CD14-positive monocyte (primary cell): ENCODE data around the gene ADAM23. TPM values are rescaled to one million over a fixed set of nuclear protein-coding genes. Genes with fewer than 3 reads are reported as not detected.

ENCODE experiments used
- DNase-seq, 3 donors: peaks; one replicate each; pipeline ENCODE4 v3.0.0-alpha.2; 2011 to 2022
- H2AFZ ChIP-seq: 2 replicates; pipeline ENCODE4 v1.6.0; 2012; ENCODE audit warnings: mild to moderate bottlenecking, low read depth, low read length, inconsistent platforms; ENCODE audit not compliant: insufficient read depth, poor library complexity, severe bottlenecking
- H3K27ac ChIP-seq, 2 donors: 1 replicate in 1 of 2; 2 replicates in 1 of 2; pipeline ENCODE4 v1.5.1; 2012 to 2013; ENCODE audit warnings: low read length in 2 of 2, control low read depth in 1 of 2, inconsistent platforms in 1 of 2, low read depth in 1 of 2, mild to moderate bottlenecking in 1 of 2
- H3K27me3 ChIP-seq, 2 donors: one replicate each; pipeline versions ENCODE4 v1.6.0 to v1.6.1; 2011 to 2013; ENCODE audit warnings: low read length in 2 of 2; ENCODE audit not compliant: control insufficient read depth in 2 of 2, insufficient read depth in 2 of 2
- H3K36me3 ChIP-seq, 2 donors: replicated peaks in 1 of 2; 1 replicate in 1 of 2; 2 replicates in 1 of 2; pipeline versions ENCODE4 v1.5.1 to v1.6.1; 2012 to 2013; ENCODE audit warnings: low read length in 2 of 2, control low read depth in 1 of 2, inconsistent platforms in 1 of 2, mild to moderate bottlenecking in 1 of 2; ENCODE audit not compliant: insufficient read depth in 2 of 2, control insufficient read depth in 1 of 2
- H3K4me1 ChIP-seq, 2 donors: 1 replicate in 1 of 2; 2 replicates in 1 of 2; pipeline versions ENCODE4 v1.5.1 to v1.6.1; 2012 to 2013; ENCODE audit warnings: low read length in 2 of 2, control low read depth in 1 of 2, inconsistent platforms in 1 of 2, mild to moderate bottlenecking in 1 of 2, moderate library complexity in 1 of 2; ENCODE audit not compliant: insufficient read depth in 2 of 2, control insufficient read depth in 1 of 2
- H3K4me2 ChIP-seq: replicated peaks from 2 replicates; pipeline ENCODE3; 2012; ENCODE audit warnings: low read length, moderate library complexity, mild to moderate bottlenecking; ENCODE audit not compliant: poor library complexity, severe bottlenecking; ENCODE audit errors: extremely low read depth
- H3K4me3 ChIP-seq, 3 experiments: fragments of 200-600 bp in 1 of 3; sonication (generic) in 1 of 3; replicated peaks in 1 of 3; 1 replicate in 2 of 3; 2 replicates in 1 of 3; pipeline ENCODE4 v1.5.1; 2011 to 2013; ENCODE audit warnings: low read length in 3 of 3, mild to moderate bottlenecking in 3 of 3, control low read depth in 2 of 3, low read depth in 2 of 3, inconsistent platforms in 1 of 3, moderate library complexity in 1 of 3
- H3K79me2 ChIP-seq: 2 replicates; pipeline ENCODE4 v1.6.0; 2012; ENCODE audit warnings: mild to moderate bottlenecking, control low read depth, inconsistent platforms, low read length, moderate library complexity; ENCODE audit not compliant: insufficient read depth
- H3K9ac ChIP-seq: 2 replicates; pipeline ENCODE4 v1.6.0; 2017; ENCODE audit warnings: low read length, mild to moderate bottlenecking; ENCODE audit not compliant: insufficient read depth, poor library complexity, severe bottlenecking
- H3K9me3 ChIP-seq, 2 donors: replicated peaks in 1 of 2; 1 replicate in 1 of 2; 2 replicates in 1 of 2; pipeline versions ENCODE4 v1.5.1 to v1.6.1; 2012 to 2013; ENCODE audit warnings: low read length in 2 of 2, control low read depth in 1 of 2; ENCODE audit not compliant: control insufficient read depth in 1 of 2, insufficient read depth in 1 of 2
- H4K20me1 ChIP-seq: 2 replicates; pipeline ENCODE4 v1.6.0; 2012; ENCODE audit warnings: mild to moderate bottlenecking, low read length, control low read depth, moderate library complexity; ENCODE audit not compliant: insufficient read depth
- H3K27ac Mint-ChIP-seq, 7 donors: one replicate each; pipeline ENCODE4 v1.8.0; 2020; ENCODE audit warnings: mild to moderate bottlenecking in 7 of 7, mixed read lengths in 7 of 7, moderate library complexity in 6 of 7, inconsistent platforms in 2 of 7
- H3K27me3 Mint-ChIP-seq, 3 donors: one replicate each; pipeline ENCODE4 v1.8.0; 2021 to 2022; ENCODE audit warnings: low read depth in 3 of 3, mild to moderate bottlenecking in 3 of 3, mixed read lengths in 3 of 3, moderate library complexity in 3 of 3, inconsistent platforms in 1 of 3
- H3K36me3 Mint-ChIP-seq, 2 donors: one replicate each; pipeline ENCODE4 v1.8.0; 2020; ENCODE audit warnings: mixed read lengths in 2 of 2, inconsistent platforms in 1 of 2, mild to moderate bottlenecking in 1 of 2
- H3K4me1 Mint-ChIP-seq: one replicate; pipeline ENCODE4 v1.8.0; 2020; ENCODE audit warnings: mild to moderate bottlenecking, mixed read lengths
- H3K4me3 Mint-ChIP-seq, 2 donors: one replicate each; pipeline ENCODE4 v1.8.0; 2020; ENCODE audit warnings: mild to moderate bottlenecking in 2 of 2, mixed read lengths in 2 of 2, moderate library complexity in 1 of 2
- H3K9me3 Mint-ChIP-seq, 7 donors: one replicate each; pipeline ENCODE4 v1.8.0; 2020 to 2022; ENCODE audit warnings: mixed read lengths in 7 of 7, mild to moderate bottlenecking in 6 of 7, moderate library complexity in 6 of 7, inconsistent platforms in 2 of 7
- WGBS: methylation state at CpG from one replicate; pipeline ENCODE4 v1.1.5; 2013; ENCODE audit warnings: missing lambda C conversion rate; ENCODE audit not compliant: insufficient coverage; 5-methylcytosine and 5-hydroxymethylcytosine counted together
- intact Hi-C, 2 donors: fragments of 100-400 bp; cut with micrococcal nuclease; formaldehyde crosslinking; loops; one replicate each; pipeline versions ENCODE4 v1.15.0 to v1.15.1; 2023
- polyA plus RNA-seq, 3 donors: library from polyadenylated mRNA; depleted of rRNA in 1 of 3; unstranded in 2 of 3; stranded (reverse) in 1 of 3; fragments of 300-500 nt in 2 of 3; fragments of >200 nt in 1 of 3; fragmentation: Illumina TruSeq in 2 of 3; gene quantifications; 1 replicate in 2 of 3; 2 replicates in 1 of 3; pipeline ENCODE4 v1.2.3, GENCODE V29; 2012 to 2021
- TF ChIP-seq, protein P1 (sequence below): fragments of 200-600 bp; IDR thresholded peaks from one replicate; pipeline ENCODE4 v1.8.0; 2022; ENCODE audit warnings: antibody characterized with exemption, mild to moderate bottlenecking

ADAM23 gene
- polyA plus RNA-seq, 3 donors, result not detected

DNA sequence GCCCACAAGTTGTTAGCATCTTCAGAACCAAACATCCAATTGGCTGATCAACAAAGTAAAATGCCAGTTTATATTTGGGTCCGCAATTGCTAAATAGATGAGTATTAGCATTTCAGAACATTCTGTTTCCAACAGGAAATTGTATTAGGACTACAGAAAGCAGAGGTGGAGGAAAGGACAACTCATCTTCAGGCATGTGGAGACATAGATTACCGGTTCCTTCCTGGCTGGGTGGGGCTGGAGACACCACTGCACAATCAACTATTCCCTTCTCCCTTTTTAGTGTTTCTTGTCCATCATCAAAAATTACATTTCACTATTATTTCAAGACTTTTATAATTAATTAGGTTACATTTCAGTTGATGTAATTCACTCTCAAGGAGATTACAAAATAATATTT is 83.8 kb downstream of the ADAM23 start:
- Mint-ChIP-seq H3K4me1 (no peaks in the 10 kb centered on the region), H3K27me3 (peaks cover 0 to 3% (median 2%) of the 10 kb centered on the region in 3 donors), H3K36me3 (no peaks in the 10 kb centered on the region), H3K27ac (no peak overlapping the region), H3K9me3 (no peaks in the 10 kb centered on the region), H3K4me3 (no peak overlapping the region)
- no CpG with 5 or more reads among the region's 2 CpGs for WGBS
- Histone ChIP-seq H3K4me2 (no peak overlapping the region), H3K4me3 (no peak overlapping the region), H3K79me2 (no peaks in the 10 kb centered on the region), H3K4me1 (no peaks in the 10 kb centered on the region), H4K20me1 (no peaks in the 10 kb centered on the region), H3K9ac (no peak overlapping the region), H3K36me3 (no peaks in the 10 kb centered on the region), H3K9me3 (no peaks in the 10 kb centered on the region), H2AFZ (no peak overlapping the region), H3K27me3 (no peaks in the 10 kb centered on the region), H3K27ac (no peak overlapping the region)
- TF ChIP-seq, protein P1, sequence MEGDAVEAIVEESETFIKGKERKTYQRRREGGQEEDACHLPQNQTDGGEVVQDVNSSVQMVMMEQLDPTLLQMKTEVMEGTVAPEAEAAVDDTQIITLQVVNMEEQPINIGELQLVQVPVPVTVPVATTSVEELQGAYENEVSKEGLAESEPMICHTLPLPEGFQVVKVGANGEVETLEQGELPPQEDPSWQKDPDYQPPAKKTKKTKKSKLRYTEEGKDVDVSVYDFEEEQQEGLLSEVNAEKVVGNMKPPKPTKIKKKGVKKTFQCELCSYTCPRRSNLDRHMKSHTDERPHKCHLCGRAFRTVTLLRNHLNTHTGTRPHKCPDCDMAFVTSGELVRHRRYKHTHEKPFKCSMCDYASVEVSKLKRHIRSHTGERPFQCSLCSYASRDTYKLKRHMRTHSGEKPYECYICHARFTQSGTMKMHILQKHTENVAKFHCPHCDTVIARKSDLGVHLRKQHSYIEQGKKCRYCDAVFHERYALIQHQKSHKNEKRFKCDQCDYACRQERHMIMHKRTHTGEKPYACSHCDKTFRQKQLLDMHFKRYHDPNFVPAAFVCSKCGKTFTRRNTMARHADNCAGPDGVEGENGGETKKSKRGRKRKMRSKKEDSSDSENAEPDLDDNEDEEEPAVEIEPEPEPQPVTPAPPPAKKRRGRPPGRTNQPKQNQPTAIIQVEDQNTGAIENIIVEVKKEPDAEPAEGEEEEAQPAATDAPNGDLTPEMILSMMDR, result no peak
- no peak for DNase-seq
- intact Hi-C loops, result no loop called here

- H3K27ac ChIP-seq, result no peak overlapping the region
- H3K9ac ChIP-seq, result no peak overlapping the region
- H3K36me3 Mint-ChIP-seq, result no peaks in the 10 kb centered on the region
- no peaks in the 10 kb centered on the region for H3K9me3 Mint-ChIP-seq
- peaks cover 0 to 3% (median 2%) of the 10 kb centered on the region in 3 donors for H3K27me3 Mint-ChIP-seq
- no peak overlapping the region for H3K4me2 ChIP-seq
- H2AFZ ChIP-seq, result no peak overlapping the region
- no peak overlapping the region for H3K4me3 Mint-ChIP-seq
- no peak for DNase-seq
- intact Hi-C loops, result no loop called here
- no peak overlapping the region for H3K27ac Mint-ChIP-seq
- no peaks in the 10 kb centered on the region for H3K36me3 ChIP-seq
- H3K79me2 ChIP-seq, result no peaks in the 10 kb centered on the region
- TF ChIP-seq, protein P1, result no peak
- H4K20me1 ChIP-seq, result no peaks in the 10 kb centered on the region
- H3K9me3 ChIP-seq, result no peaks in the 10 kb centered on the region
- 20% methylated on average over 1 of the region's 11 CpGs for WGBS
- H3K27me3 ChIP-seq, result no peaks in the 10 kb centered on the region
- no peak overlapping the region for H3K4me3 ChIP-seq
- no peaks in the 10 kb centered on the region for H3K4me1 Mint-ChIP-seq
- H3K4me1 ChIP-seq, result no peaks in the 10 kb centered on the region
Observed at GRCh38 chr2:206530727-206531126, 87.4 kb downstream of the ADAM23 start.
